NT2/D1 (cell line): Measurements from ENCODE around the gene GPAT3.
"Not testable (repeated sequence)": the region's sequence is repeated elsewhere in the genome, so short reads cannot be mapped to it uniquely, and the experiment has no call there.

ENCODE experiments used
- DNase-seq: peaks from one replicate; pipeline ENCODE4 v3.0.0-alpha.2; 2011; ENCODE audit warnings: low read depth, low spot score
- H3K27me3 ChIP-seq: 2 replicates; pipeline ENCODE4 v1.6.0; 2011; ENCODE audit warnings: mild to moderate bottlenecking; ENCODE audit not compliant: insufficient read length, insufficient read depth
- H3K36me3 ChIP-seq: 2 replicates; pipeline ENCODE4 v1.6.1; 2011; ENCODE audit warnings: mild to moderate bottlenecking, low read length, mixed read lengths; ENCODE audit not compliant: insufficient read depth, insufficient read length
- H3K4me1 ChIP-seq: 2 replicates; pipeline ENCODE4 v1.5.1; 2011; ENCODE audit not compliant: insufficient read depth, insufficient read length
- H3K4me3 ChIP-seq: 2 replicates; pipeline ENCODE4 v1.5.1; 2011; ENCODE audit warnings: low read depth; ENCODE audit not compliant: insufficient read length
- H3K9ac ChIP-seq: 2 replicates; pipeline ENCODE4 v1.6.0; 2011; ENCODE audit warnings: low read depth; ENCODE audit not compliant: insufficient read length
- H3K9me3 ChIP-seq: 2 replicates; pipeline ENCODE4 v1.5.1; 2011; ENCODE audit warnings: mild to moderate bottlenecking, low read length; ENCODE audit not compliant: insufficient read depth
- SUZ12 ChIP-seq: IDR thresholded peaks from 2 replicates; pipeline ENCODE4 v1.6.1; 2011; ENCODE audit not compliant: insufficient read length, insufficient read depth; ENCODE audit errors: extremely low read depth
- YY1 ChIP-seq: IDR thresholded peaks from 2 replicates; pipeline ENCODE4 v1.6.1; 2011; ENCODE audit not compliant: insufficient read length, insufficient read depth
- ZNF274 ChIP-seq: IDR thresholded peaks from 2 replicates; pipeline ENCODE4 v1.6.1; 2011; ENCODE audit warnings: mild to moderate bottlenecking, low read depth, low read length

GPAT3 gene

GRCh38 chr4:83613023-83613422 is 77.1 kb downstream of the GPAT3 start:
- no peak overlapping the region for H3K9ac ChIP-seq
- peaks cover 17% of the 10 kb centered on the region for H3K9me3 ChIP-seq
- no peak for DNase-seq
- no peaks in the 10 kb centered on the region for H3K36me3 ChIP-seq
- TF ChIP-seq ZNF274 = no peak
- TF ChIP-seq SUZ12 = no peak
- no peak for TF ChIP-seq YY1
- no peaks in the 10 kb centered on the region for H3K4me1 ChIP-seq
- no peak overlapping the region for H3K4me3 ChIP-seq
- no peaks in the 10 kb centered on the region for H3K27me3 ChIP-seq

- Histone ChIP-seq H3K36me3 (no peaks in the 10 kb centered on the region), H3K9ac (no peak overlapping the region)
Observed at GRCh38 chr4:83613994-83614393, 78.1 kb downstream of the GPAT3 start.

DNA sequence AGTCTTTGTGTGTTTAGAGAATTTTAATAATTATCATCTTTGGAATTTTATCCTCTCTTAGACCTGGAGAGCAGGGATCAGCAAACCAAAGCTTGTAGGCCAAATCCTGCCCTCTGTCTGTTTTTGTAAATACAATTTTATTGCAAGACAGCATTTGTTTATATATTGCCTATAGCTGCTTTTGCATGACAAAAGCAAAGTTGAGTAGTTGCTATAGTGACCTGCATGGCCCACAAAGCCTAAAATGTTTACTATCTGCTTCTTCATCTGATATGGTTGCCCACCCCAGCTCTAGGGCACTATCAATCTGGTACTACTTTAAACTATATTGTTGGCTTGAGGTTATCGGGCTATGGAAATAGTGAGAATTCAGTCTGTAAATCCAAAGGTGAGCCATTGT is 80.3 kb downstream of the GPAT3 start:
- TF ChIP-seq YY1 = no peak
- no peak for TF ChIP-seq ZNF274
- no peak for TF ChIP-seq SUZ12
- no peaks in the 10 kb centered on the region for H3K36me3 ChIP-seq
- H3K4me1 ChIP-seq = no peaks in the 10 kb centered on the region
- H3K4me3 ChIP-seq = no peak overlapping the region
- no peaks in the 10 kb centered on the region for H3K27me3 ChIP-seq
- H3K9ac ChIP-seq = no peak overlapping the region
- peaks cover 15% of the 10 kb centered on the region for H3K9me3 ChIP-seq
- no peak for DNase-seq

More at GRCh38 chr4:83613994-83614393, 78.1 kb downstream of the GPAT3 start:
- Histone ChIP-seq H3K4me3 (no peak overlapping the region), H3K4me1 (no peaks in the 10 kb centered on the region), H3K9me3 (peaks cover 17% of the 10 kb centered on the region), H3K27me3 (no peaks in the 10 kb centered on the region)
- no peak for TF ChIP-seq SUZ12
- no peak for TF ChIP-seq YY1
- TF ChIP-seq ZNF274 = no peak
- DNase-seq = no peak

DNA sequence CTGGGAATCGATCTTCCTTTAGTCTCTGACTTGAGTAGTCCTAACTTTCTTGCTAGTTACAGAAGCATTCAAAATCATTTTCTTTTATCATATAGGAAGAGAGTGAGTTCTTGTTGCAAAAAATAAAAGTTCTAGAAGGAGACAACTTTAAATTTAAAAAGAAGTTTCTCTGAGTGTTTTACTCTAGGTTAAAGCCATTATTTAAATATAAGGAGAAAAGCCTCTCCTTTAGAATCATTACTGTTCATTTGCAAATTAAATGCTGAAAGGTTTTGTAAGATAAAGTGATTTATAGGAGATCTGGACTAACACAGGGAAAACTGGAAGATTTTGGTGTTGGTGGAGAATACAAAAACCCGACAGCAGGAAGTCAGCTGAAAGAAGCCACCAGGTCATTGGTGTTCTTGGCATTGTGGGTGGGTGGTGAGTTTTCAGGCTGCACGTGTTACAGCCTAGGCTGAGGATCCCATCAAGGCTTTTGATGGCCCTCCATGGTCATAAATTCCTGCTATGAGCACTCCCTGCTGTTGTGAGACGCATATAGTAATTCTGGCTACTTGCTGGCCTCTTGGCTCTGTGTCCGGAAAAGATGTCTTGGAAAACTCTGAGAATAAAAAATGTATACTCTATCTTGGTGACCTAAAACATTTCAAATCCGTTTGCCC is 81.6 kb downstream of the GPAT3 start:
- Histone ChIP-seq H3K4me1 (no peaks in the 10 kb centered on the region), H3K9me3 (peaks cover 27% of the 10 kb centered on the region), H3K27me3 (no peaks in the 10 kb centered on the region), H3K4me3 (no peak overlapping the region), H3K36me3 (no peaks in the 10 kb centered on the region), H3K9ac (no peak overlapping the region)
- TF ChIP-seq YY1 = no peak
- TF ChIP-seq SUZ12 = no peak
- TF ChIP-seq ZNF274 = no peak
- DNase-seq = no peak

DNA sequence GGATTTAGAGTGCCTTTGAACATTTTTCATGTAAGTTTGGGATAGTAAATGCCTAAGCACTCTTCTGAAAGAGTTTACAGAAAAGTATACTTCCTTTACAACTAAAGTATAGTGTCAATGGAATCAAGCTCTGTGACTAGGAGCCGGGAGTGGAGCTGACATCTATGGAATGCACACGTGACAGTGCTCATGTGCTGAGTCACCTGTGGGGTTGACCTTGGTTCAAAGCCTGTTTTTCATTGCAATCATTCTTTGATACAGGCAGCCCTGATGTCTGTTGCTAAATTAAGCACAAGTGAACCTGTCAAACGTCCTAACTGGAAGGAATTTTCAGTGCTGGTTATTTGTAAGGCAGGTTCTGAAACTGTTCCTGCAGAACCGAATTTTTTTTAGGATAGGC is 82.5 kb downstream of the GPAT3 start:
- Histone ChIP-seq H3K36me3 (no peaks in the 10 kb centered on the region), H3K4me3 (no peak overlapping the region), H3K9ac (no peak overlapping the region), H3K4me1 (no peaks in the 10 kb centered on the region), H3K9me3 (peaks cover 27% of the 10 kb centered on the region; the same call in 1 of the 2 replicates), H3K27me3 (no peaks in the 10 kb centered on the region)
- TF ChIP-seq YY1 (no peak), SUZ12 (no peak), ZNF274 (no peak)
- no peak for DNase-seq

- Histone ChIP-seq H3K27me3 (no peaks in the 10 kb centered on the region), H3K4me3 (no peak overlapping the region), H3K4me1 (no peaks in the 10 kb centered on the region), H3K9ac (no peak overlapping the region), H3K36me3 (no peaks in the 10 kb centered on the region), H3K9me3 (peaks cover 23% of the 10 kb centered on the region; the same call in 1 of the 2 replicates)
- DNase-seq = no peak
- TF ChIP-seq YY1 (no peak), SUZ12 (no peak), ZNF274 (no peak)
Observed at GRCh38 chr4:83618991-83619645, 83.2 kb downstream of the GPAT3 start.

DNA sequence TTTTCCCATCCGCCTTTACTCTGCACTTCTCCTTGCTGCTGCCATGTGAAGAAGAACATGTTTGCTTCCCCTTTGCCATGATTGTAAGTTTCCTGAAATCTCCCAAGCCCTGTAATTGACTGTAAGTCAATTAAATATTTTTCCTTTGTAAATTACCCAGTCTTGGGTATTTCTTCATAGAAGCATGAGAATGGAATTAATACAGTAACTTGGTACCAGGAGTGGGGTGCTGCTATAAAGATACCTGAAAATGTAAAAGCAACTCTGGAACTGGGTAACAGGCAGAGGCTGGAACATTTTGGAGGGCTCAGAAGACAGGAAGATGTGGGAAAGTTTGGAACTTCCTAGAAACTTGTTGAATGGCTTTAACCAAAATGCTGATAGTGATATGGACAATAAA is 86.2 kb downstream of the GPAT3 start:
- not testable (repeated sequence) for H3K36me3 ChIP-seq, H3K9ac ChIP-seq, DNase-seq, H3K4me1 ChIP-seq, H3K4me3 ChIP-seq, H3K27me3 ChIP-seq
- peaks cover 23% of the 10 kb centered on the region; the same call in 1 of the 2 replicates for H3K9me3 ChIP-seq
